K562 (cell line): ENCODE results near the gene LRRC30. TPM values are rescaled to one million over a fixed set of nuclear protein-coding genes. Genes with fewer than 3 reads are reported as not detected.

ENCODE experiments used
- ATAC-seq: fragments of 200-7000 bp; cut with Tn5 transposase; 3 replicates; pipeline ENCODE4 v1.9.1; 2020; ENCODE audit warnings: moderate library complexity
- BruUV-seq: library from RNA; stranded (reverse); fragments of 400-500 nt; replicated peaks from 2 replicates; lab custom pipeline; 2021; lab: Mats Ljungman, UMichigan
- CTCF ChIA-PET: fragments of 300-600 bp; formaldehyde crosslinking; extraction: SDS; loops from one replicate; lab custom pipeline; 2021; ENCODE audit warnings: low intra/inter-chr PET ratio; lab: Yijun Ruan, JAX
- POLR2A ChIA-PET: fragments of 300-600, 350-650 bp; sonication (Branson Sonifier 250); formaldehyde crosslinking; extraction: SDS; loops from one replicate; lab custom pipeline; 2021; ENCODE audit warnings: antibody characterized with exemption, inconsistent platforms; lab: Yijun Ruan, JAX
- DNase-seq, 4 experiments: peaks; one replicate each; pipeline versions ENCODE4 v3.0.0 to v3.0.0-alpha.2; 2011 to 2018; ENCODE audit warnings: low spot score in 3 of 4, mixed read lengths in 3 of 4; ENCODE audit errors: extremely low read depth in 1 of 4
- FAIRE-seq: peaks from 2 replicates; lab custom pipeline; 2011; peaks lifted over from hg19 to GRCh38; lab: Jason Lieb, UNC
- H2AFZ ChIP-seq: 2 replicates; pipeline ENCODE4 v1.6.0; 2011; ENCODE audit warnings: low read depth, low read length, control low read depth, inconsistent platforms
- H3K27ac ChIP-seq: fragments of 200-600 bp; 3 replicates; pipeline ENCODE4 v1.8.0; 2011; ENCODE audit warnings: low read depth, mild to moderate bottlenecking, control low read depth, inconsistent platforms, low read length, moderate library complexity, mixed read lengths; ENCODE audit errors: extremely low read depth
- H3K27me3 ChIP-seq, 2 experiments: fragments of 300-600 bp in 1 of 2; 2 replicates in 1 of 2; 3 replicates in 1 of 2; pipeline versions ENCODE4 v1.6.0 to v1.8.0; 2011; ENCODE audit warnings: inconsistent platforms in 2 of 2, low read length in 2 of 2, mild to moderate bottlenecking in 1 of 2, mixed read lengths in 1 of 2, moderate library complexity in 1 of 2; ENCODE audit not compliant: control insufficient read depth in 2 of 2, insufficient read depth in 2 of 2
- H3K36me3 ChIP-seq: fragments of 300-600 bp; 3 replicates; pipeline ENCODE4 v1.8.0; 2011; ENCODE audit warnings: mild to moderate bottlenecking, low read length, inconsistent platforms; ENCODE audit not compliant: control insufficient read depth, insufficient read depth
- H3K4me1 ChIP-seq, 2 experiments: fragments of 200-600 bp in 1 of 2; replicated peaks in 1 of 2; 2 replicates in 1 of 2; 3 replicates in 1 of 2; pipeline versions ENCODE4 v1.5.1 to v1.8.0; 2011; ENCODE audit warnings: inconsistent platforms in 2 of 2, low read length in 2 of 2, mild to moderate bottlenecking in 1 of 2, mixed read lengths in 1 of 2, moderate library complexity in 1 of 2; ENCODE audit not compliant: control insufficient read depth in 2 of 2, insufficient read depth in 2 of 2
- H3K4me2 ChIP-seq: 2 replicates; pipeline ENCODE4 v1.6.1; 2011; ENCODE audit warnings: low read length, control low read depth, inconsistent platforms, mixed read lengths; ENCODE audit not compliant: insufficient read depth
- H3K4me3 ChIP-seq: fragments of 200-600 bp; sonication (generic), shearing (Covaris generic); 2 replicates; pipeline ENCODE4 v1.5.1; 2016; ENCODE audit warnings: control low read depth, inconsistent platforms
- H3K79me2 ChIP-seq: fragments of 200-600 bp; 3 replicates; pipeline ENCODE4 v1.8.0; 2011; ENCODE audit warnings: low read length, inconsistent platforms; ENCODE audit not compliant: control insufficient read depth, insufficient read depth
- H3K9ac ChIP-seq, 2 experiments: 2 replicates each; pipeline versions ENCODE4 v1.6.0 to v1.6.1; 2011; ENCODE audit warnings: low read depth in 2 of 2, low read length in 2 of 2, control low read depth in 1 of 2, inconsistent platforms in 1 of 2, mild to moderate bottlenecking in 1 of 2, mixed read lengths in 1 of 2; ENCODE audit not compliant: insufficient read depth in 1 of 2
- H3K9me1 ChIP-seq: one replicate; pipeline ENCODE4 v1.6.0; 2011; ENCODE audit warnings: inconsistent platforms, mild to moderate bottlenecking, low read length, moderate library complexity; ENCODE audit not compliant: control insufficient read depth, insufficient read depth
- H3K9me3 ChIP-seq: replicated peaks from 2 replicates; pipeline ENCODE4 v1.5.1; 2011; ENCODE audit warnings: low read depth, low read length, inconsistent platforms; ENCODE audit not compliant: control insufficient read depth, insufficient read depth
- H4K20me1 ChIP-seq: replicated peaks from 2 replicates; pipeline ENCODE4 v1.6.1; 2011; ENCODE audit warnings: low read length, inconsistent platforms, mixed read lengths; ENCODE audit not compliant: control insufficient read depth, insufficient read depth
- FOXA3 ChIP-seq, 2 experiments: fragments of 450-650 bp in 1 of 2; sonication (generic) in 1 of 2; formaldehyde crosslinking; IDR thresholded peaks in 1 of 2; conservative IDR thresholded peaks in 1 of 2; 2 replicates each; pipeline versions ENCODE4 v1.4.0 to v1.8.0; 2020 to 2022; ENCODE audit warnings: mild to moderate bottlenecking in 2 of 2, missing genetic modification reagents in 1 of 2
- FOXK1 ChIP-seq: sonication (generic); formaldehyde crosslinking; IDR thresholded peaks from 2 replicates; pipeline ENCODE4 v1.8.0; 2022; ENCODE audit warnings: missing genetic modification reagents, mild to moderate bottlenecking, borderline replicate concordance
- HDAC8 ChIP-seq: fragments of 450-650 bp; IDR thresholded peaks from 2 replicates; pipeline ENCODE4 v1.6.1; 2016; ENCODE audit warnings: mild to moderate bottlenecking, missing genetic modification characterization, moderate library complexity, missing compliant biosample characterization
- MYBL2 ChIP-seq, 2 experiments: fragments of 450-650 bp in 1 of 2; sonication (generic) in 1 of 2; formaldehyde crosslinking in 1 of 2; IDR thresholded peaks; 2 replicates each; pipeline versions ENCODE4 v1.6.1 to v1.8.1; 2017 to 2022; ENCODE audit warnings: borderline replicate concordance in 1 of 2, inconsistent platforms in 1 of 2, low read depth in 1 of 2, mild to moderate bottlenecking in 1 of 2, missing genetic modification reagents in 1 of 2, moderate library complexity in 1 of 2
- RAD21 ChIP-seq, 2 experiments: fragments of 250-450 bp in 1 of 2; fragments of 450-650 bp in 1 of 2; sonication (Bioruptor Pico) in 1 of 2; formaldehyde crosslinking in 1 of 2; IDR thresholded peaks in 1 of 2; conservative IDR thresholded peaks in 1 of 2; 2 replicates each; pipeline versions ENCODE4 v1.4.0 to v1.8.0; 2020 to 2022; ENCODE audit warnings: mild to moderate bottlenecking in 2 of 2, moderate library complexity in 1 of 2
- RBM15 ChIP-seq: fragments of 200-400 bp; formaldehyde crosslinking; IDR thresholded peaks from 2 replicates; pipeline ENCODE4 v1.6.1; 2018; ENCODE audit warnings: mild to moderate bottlenecking, low read length, moderate library complexity; ENCODE audit not compliant: insufficient read depth
- SIRT6 ChIP-seq: IDR thresholded peaks from one replicate; pipeline ENCODE4 v1.6.1; 2012; ENCODE audit warnings: low read depth, mild to moderate bottlenecking, control low read depth, inconsistent platforms, low read length, moderate library complexity
- ZNF830 ChIP-seq: fragments of 250-450 bp; sonication (Bioruptor Pico); IDR thresholded peaks from 2 replicates; pipeline ENCODE4 v1.5.0; 2021; ENCODE audit warnings: mild to moderate bottlenecking
- WGBS: fragments of 100-300 bp; shearing (Covaris generic); methylation state at CpG from one replicate; pipeline ENCODE4 v1.1.6; 2016; ENCODE audit warnings: low coverage, mixed read lengths; ENCODE audit not compliant: insufficient coverage; ENCODE audit errors: missing lambda C conversion rate; 5-methylcytosine and 5-hydroxymethylcytosine counted together
- in situ Hi-C: fragments of 300-500 bp; cut with MboI; formaldehyde crosslinking; loops from 4 replicates; pipeline ENCODE4 v1.15.0; 2018; ENCODE audit warnings: inconsistent platforms, mixed read lengths
- intact Hi-C: fragments of 100-400 bp; cut with micrococcal nuclease; formaldehyde crosslinking; loops from 2 replicates; pipeline ENCODE4 v1.14.2; 2022
- polyA plus RNA-seq, 8 experiments: library from polyadenylated mRNA; depleted of rRNA in 4 of 8; stranded (reverse) in 5 of 8; unstranded in 3 of 8; fragments of >200 nt; fragmentation: Nextera tagmentation in 2 of 8; fragmentation: Illumina TruSeq in 1 of 8; extraction: Ambion mirVana in 2 of 8; extraction: Trizol in 1 of 8; gene quantifications; 2 replicates each; pipeline versions ENCODE4 v1.2.1 to v1.2.3, GENCODE V29; 2011 to 2014; ENCODE audit warnings: inconsistent platforms in 1 of 8, missing spikeins in 1 of 8
- total RNA-seq, 7 experiments: library from RNA; depleted of rRNA in 6 of 7; stranded (reverse); fragments of >200 nt in 6 of 7; fragmentation: Illumina TruSeq in 2 of 7; extraction: Trizol in 2 of 7; gene quantifications; 2 replicates each; pipeline versions ENCODE4 v1.2.1 to v1.2.3, GENCODE V29; 2011 to 2021; ENCODE audit warnings: low replicate concordance in 1 of 7
- TF ChIP-seq, protein P1 (sequence below): fragments of 450-650 bp; IDR thresholded peaks from 2 replicates; pipeline ENCODE4 v1.6.1; 2018; ENCODE audit warnings: mild to moderate bottlenecking, low read depth; ENCODE audit not compliant: partially characterized antibody
- TF ChIP-seq, protein P2 (sequence below): fragments of 250-450 bp; sonication (Bioruptor Pico); IDR thresholded peaks from 2 replicates; pipeline ENCODE4 v1.8.0; 2021; ENCODE audit warnings: moderate library complexity, mild to moderate bottlenecking, inconsistent platforms

The LRRC30 gene
- total and polyA plus RNA-seq, 9 of the 15 experiments (the other 6 are each of a cell fraction or from before 2014, with no cell fraction given): not detected

DNA sequence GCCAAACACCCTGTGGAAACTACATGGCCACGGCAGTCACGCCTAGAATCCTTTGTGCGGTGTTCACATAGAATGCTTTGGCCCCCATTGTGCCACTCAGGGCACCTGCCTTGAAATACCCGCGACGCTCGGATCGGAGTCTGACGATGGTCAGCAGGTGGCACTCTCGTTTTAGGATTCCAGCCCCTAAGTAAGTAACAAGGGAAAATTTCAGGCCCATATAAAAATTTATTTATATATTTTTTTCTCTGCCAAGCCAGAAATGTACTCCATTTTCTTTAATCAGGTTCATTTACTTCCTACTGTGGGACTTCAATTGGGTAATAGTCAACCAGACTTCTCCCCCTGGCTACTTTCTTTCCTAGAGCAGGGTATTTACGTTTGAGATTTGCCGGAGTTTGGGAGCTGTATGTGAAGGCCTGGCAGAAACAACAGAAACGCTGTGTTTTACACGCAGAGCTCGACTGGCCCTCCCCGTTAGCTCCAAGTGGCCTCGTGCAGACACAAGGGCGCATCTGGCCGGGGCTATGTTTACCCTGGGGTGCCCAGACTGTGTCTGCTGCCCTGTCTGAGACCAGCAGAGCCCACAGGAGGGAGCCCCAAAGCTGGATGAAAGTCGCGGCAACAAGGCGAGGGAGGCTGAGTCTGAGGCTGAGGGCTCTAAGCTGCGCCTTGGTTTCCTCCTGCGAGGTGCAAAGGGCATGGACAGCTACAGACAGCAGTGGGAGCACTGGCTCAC lies 41.6 kb downstream of the LRRC30 start:
- Histone ChIP-seq H3K27me3 (peaks cover 0 to 17% of the 10 kb centered on the region in 2 experiments; a peak in 1 of 5 replicates), H3K9me1 (no peaks in the 10 kb centered on the region), H3K79me2 (no peaks in the 10 kb centered on the region), H3K9ac (no peak overlapping the region), H3K4me3 (no peak overlapping the region), H3K9me3 (no peaks in the 10 kb centered on the region), H3K4me1 (no peaks in the 10 kb centered on the region), H4K20me1 (no peaks in the 10 kb centered on the region), H2AFZ (no peak overlapping the region), H3K36me3 (no peaks in the 10 kb centered on the region), H3K27ac (no peak overlapping the region), H3K4me2 (no peak overlapping the region)
- DNase-seq (peak in 2 of 4 experiments; percentile 16 to 43), ATAC-seq (peak; percentile 77), FAIRE-seq (no peak)
- ChIA-PET CTCF (no interaction called here), POLR2A (interaction anchor here (0.6 to 0.7 kb wide), 4 partner anchors 10 to 1745 kb away, joined by 3 read pairs; no protein-coding TSS in a partner anchor)
- intact Hi-C loops (loop anchor here (10.0 kb wide), 1 partner anchor 292 kb away; the partner anchor contains the start of gene PTPRM), in situ Hi-C loops (no loop called here)
- under 1% methylated on average over 24 of the region's 24 CpGs for WGBS
- no TSS peak for BruUV-seq
- TF ChIP-seq HDAC8 (tag) (no peak), MYBL2 (IDR thresholded peaks at IDR 0.05; ENCODE audit: low read depth) (no peak), MYBL2 (CRISPR knock-in tag; IDR thresholded peaks at IDR 0.05; ENCODE audit: borderline replicate concordance) (no peak), ZNF830 (CRISPR knock-in tag) (no peak), FOXA3 (CRISPR knock-in tag; conservative IDR thresholded peaks at IDR 0.05 in 1 of 2, IDR thresholded peaks at IDR 0.05 in 1 of 2) (no peak), RBM15 (no peak), SIRT6 (no peak), FOXK1 (CRISPR knock-in tag) (no peak), RAD21 (CRISPR knock-in tag; conservative IDR thresholded peaks at IDR 0.05 in 1 of 2, IDR thresholded peaks at IDR 0.05 in 1 of 2) (peak in 1 of 2 experiments; percentile 42; a peak in 3 of 4 replicates)
- TF ChIP-seq, protein P1, sequence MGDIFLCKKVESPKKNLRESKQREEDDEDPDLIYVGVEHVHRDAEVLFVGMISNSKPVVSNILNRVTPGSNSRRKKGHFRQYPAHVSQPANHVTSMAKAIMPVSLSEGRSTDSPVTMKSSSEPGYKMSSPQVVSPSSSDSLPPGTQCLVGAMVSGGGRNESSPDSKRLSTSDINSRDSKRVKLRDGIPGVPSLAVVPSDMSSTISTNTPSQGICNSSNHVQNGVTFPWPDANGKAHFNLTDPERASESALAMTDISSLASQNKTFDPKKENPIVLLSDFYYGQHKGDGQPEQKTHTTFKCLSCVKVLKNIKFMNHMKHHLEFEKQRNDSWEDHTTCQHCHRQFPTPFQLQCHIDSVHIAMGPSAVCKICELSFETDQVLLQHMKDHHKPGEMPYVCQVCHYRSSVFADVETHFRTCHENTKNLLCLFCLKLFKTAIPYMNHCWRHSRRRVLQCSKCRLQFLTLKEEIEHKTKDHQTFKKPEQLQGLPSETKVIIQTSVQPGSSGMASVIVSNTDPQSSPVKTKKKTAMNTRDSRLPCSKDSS: no peak
- TF ChIP-seq, protein P2, sequence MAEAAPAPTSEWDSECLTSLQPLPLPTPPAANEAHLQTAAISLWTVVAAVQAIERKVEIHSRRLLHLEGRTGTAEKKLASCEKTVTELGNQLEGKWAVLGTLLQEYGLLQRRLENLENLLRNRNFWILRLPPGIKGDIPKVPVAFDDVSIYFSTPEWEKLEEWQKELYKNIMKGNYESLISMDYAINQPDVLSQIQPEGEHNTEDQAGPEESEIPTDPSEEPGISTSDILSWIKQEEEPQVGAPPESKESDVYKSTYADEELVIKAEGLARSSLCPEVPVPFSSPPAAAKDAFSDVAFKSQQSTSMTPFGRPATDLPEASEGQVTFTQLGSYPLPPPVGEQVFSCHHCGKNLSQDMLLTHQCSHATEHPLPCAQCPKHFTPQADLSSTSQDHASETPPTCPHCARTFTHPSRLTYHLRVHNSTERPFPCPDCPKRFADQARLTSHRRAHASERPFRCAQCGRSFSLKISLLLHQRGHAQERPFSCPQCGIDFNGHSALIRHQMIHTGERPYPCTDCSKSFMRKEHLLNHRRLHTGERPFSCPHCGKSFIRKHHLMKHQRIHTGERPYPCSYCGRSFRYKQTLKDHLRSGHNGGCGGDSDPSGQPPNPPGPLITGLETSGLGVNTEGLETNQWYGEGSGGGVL (CRISPR knock-in tag): no peak
